Measurements from ENCODE around the gene ZNF385C. TPM values are rescaled to one million over a fixed set of nuclear protein-coding genes. Genes with fewer than 3 reads are reported as not detected.
A peak's percentile ranks its signal among the peaks of the same experiment; 100 is the strongest.

The ZNF385C gene
- total and polyA plus RNA-seq, 2 of the 13 experiments (the other 11 are each of a cell fraction or from before 2014, with no cell fraction given), result 2.3 to 6.1 TPM

GRCh38 chr17:42049834-42050392 lies 48.4 kb downstream of the ZNF385C start:
- no peaks in the 10 kb centered on the region for H3K9me3 ChIP-seq (ENCODE audit: low read length)
- ChIA-PET POLR2A (interaction anchor here (1.3 to 1.4 kb wide), 2 partner anchors 33 to 42 kb away, joined by 3 to 4 read pairs; partner anchors contain the start of gene DNAJC7), CTCF (ENCODE audit: low intra/inter-chr PET ratio, low total read pairs) (interaction anchor here (1.5 kb wide), 2 partner anchors 24 to 67 kb away, joined by 4 to 5 read pairs; no protein-coding TSS in a partner anchor)
- BruUV-seq (replicated peaks), result no TSS peak
- H3K27me3 ChIP-seq (ENCODE audit: control insufficient read depth in 1 of 2, insufficient read depth in 2 of 2, low read length in 2 of 2), result no peaks in the 10 kb centered on the region; a peak in 1 of 5 replicates
- intact Hi-C loops (cut with micrococcal nuclease; ENCODE audit: unreplicated experiment), result no loop called here
- H3K27ac ChIP-seq (ENCODE audit: extremely low read length, insufficient read depth, low read length), result no peak overlapping the region
- H3K4me1 ChIP-seq (ENCODE audit: insufficient read depth, low read length), result peaks cover 45% of the 10 kb centered on the region
- peak; percentile 59 for ATAC-seq
- in situ Hi-C loops (cut with HindIII; ENCODE audit: extremely low pct_ligation_motif_present, low pct_unique_long_range_greater_than_20kb), result no loop called here
- DNase-seq (ENCODE audit: low spot score), result no peak
- H3K4me3 ChIP-seq (replicated peaks in 1 of 3; ENCODE audit: insufficient read depth in 1 of 3, low read depth in 2 of 3, low read length in 3 of 3), result peak overlapping the region; percentile 64 to 88 (median 67)
- peak overlapping the region; percentile 63 for H3K9ac ChIP-seq (ENCODE audit: insufficient read depth, low read depth, low read length)
- peak overlapping the region; percentile 91 for H2AFZ ChIP-seq (ENCODE audit: low read length)
- H3K79me2 ChIP-seq (ENCODE audit: insufficient read depth, low read length), result no peaks in the 10 kb centered on the region
- FAIRE-seq, result peak; percentile 76
- H3K36me3 ChIP-seq (replicated peaks in 1 of 2; ENCODE audit: control insufficient read depth in 1 of 2, insufficient read depth in 2 of 2, low read length in 2 of 2), result no peaks in the 10 kb centered on the region
- no peaks in the 10 kb centered on the region for H4K20me1 ChIP-seq (ENCODE audit: insufficient read depth, low read length)
- 4% methylated on average over 7 of the region's 7 CpGs for whole genome bisulfite sequencing (ENCODE audit: low lambda C conversion rate)
- peak overlapping the region; percentile 98 for H3K4me2 ChIP-seq (ENCODE audit: low read depth, low read length)
- TF ChIP-seq HOXA9 (CRISPR knock-in tag; IDR thresholded peaks at IDR 0.05; ENCODE audit: borderline replicate concordance), result peak; percentile 20; the same call in 1 of the 2 replicates
- no peak for TF ChIP-seq NFATC3 (CRISPR knock-in tag; IDR thresholded peaks at IDR 0.05)
- TF ChIP-seq AHR (CRISPR knock-in tag; IDR thresholded peaks at IDR 0.05), result peak; percentile 75; the same call in 1 of the 2 replicates
- peak; percentile 13; the same call in 1 of the 2 replicates for TF ChIP-seq ZNF280B (CRISPR knock-in tag; IDR thresholded peaks at IDR 0.05; ENCODE audit: borderline replicate concordance)
- 0 out of 2 replicates have a peak, but pooled peaks have one; percentile 57 for TF ChIP-seq ETV6 (CRISPR knock-in tag; conservative IDR thresholded peaks at IDR 0.05)
- no peak for TF ChIP-seq MAF1 (CRISPR knock-in tag; IDR thresholded peaks at IDR 0.05; ENCODE audit: borderline replicate concordance)
- TF ChIP-seq ZNF513 (CRISPR knock-in tag; conservative IDR thresholded peaks at IDR 0.05), result no peak
- 0 out of 2 replicates have a peak, but pooled peaks have one; percentile 10 for TF ChIP-seq ZNF547 (CRISPR knock-in tag; IDR thresholded peaks at IDR 0.05)
- TF ChIP-seq ZNF605 (CRISPR knock-in tag; IDR thresholded peaks at IDR 0.05), result 0 out of 2 replicates have a peak, but pooled peaks have one; percentile 14
- 0 out of 2 replicates have a peak, but pooled peaks have one; percentile 17 for TF ChIP-seq PAXIP1 (CRISPR knock-in tag; conservative IDR thresholded peaks at IDR 0.05)
- 0 out of 2 replicates have a peak, but pooled peaks have one; percentile 29 for TF ChIP-seq IKZF5 (CRISPR knock-in tag; IDR thresholded peaks at IDR 0.05)
- TF ChIP-seq ZBTB44 (CRISPR knock-in tag; IDR thresholded peaks at IDR 0.05), result 0 out of 2 replicates have a peak, but pooled peaks have one; percentile 11
- 0 out of 2 replicates have a peak, but pooled peaks have one; percentile 36 for TF ChIP-seq KAT7 (CRISPR knock-in tag; IDR thresholded peaks at IDR 0.05; ENCODE audit: borderline replicate concordance)
